Measurements from ENCODE around the gene TMED4. TPM values are rescaled to one million over a fixed set of nuclear protein-coding genes. Genes with fewer than 3 reads are reported as not detected.

Gene TMED4
- total and polyA plus RNA-seq, 10 of the 15 experiments (the other 5 are each of a cell fraction or from before 2014, with no cell fraction given), result 20.8 to 71.3 (median 51.0) TPM

DNA sequence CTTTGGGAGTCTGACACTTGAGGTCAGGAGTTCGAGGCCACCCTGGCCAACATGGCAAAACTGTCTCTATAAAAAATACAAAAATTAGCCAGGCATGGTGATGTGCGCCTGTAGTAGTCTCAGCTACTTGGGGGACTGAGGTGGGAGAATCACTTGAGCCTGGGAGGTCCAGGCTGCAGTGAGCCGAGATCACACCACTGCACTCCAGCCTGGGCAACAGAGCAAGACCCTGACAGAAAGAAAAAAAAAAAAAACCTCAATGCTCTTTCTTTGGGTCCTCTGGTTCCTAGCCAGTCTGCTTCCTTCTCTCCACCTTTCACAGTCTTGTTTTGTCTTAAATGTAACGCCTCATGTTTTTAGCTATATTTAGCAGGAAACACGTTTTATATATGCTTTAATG is 33.8 kb upstream of the TMED4 start:
- no peak overlapping the region for H3K9ac ChIP-seq (ENCODE audit: control insufficient read depth, insufficient read depth, low read length)
- H4K20me1 ChIP-seq (ENCODE audit: control insufficient read depth, insufficient read depth), result no peaks in the 10 kb centered on the region
- H3K4me3 ChIP-seq, result no peak overlapping the region
- no peak for ATAC-seq
- intact Hi-C loops (cut with micrococcal nuclease; ENCODE audit: unreplicated experiment), result no loop called here
- DNase-seq (ENCODE audit: low read depth, low spot score), result no peak
- peaks cover 40% of the 10 kb centered on the region for H3K4me1 ChIP-seq (ENCODE audit: control insufficient read depth, insufficient read depth, low read length)
- H3K27ac ChIP-seq (ENCODE audit: control insufficient read depth, insufficient read depth), result peak overlapping the region; percentile 46; the same call in 1 of the 2 replicates
- peaks cover 0 to 7% of the 10 kb centered on the region in 2 experiments; a peak in 2 of 4 replicates for H3K36me3 ChIP-seq (ENCODE audit: control insufficient read depth in 2 of 2, insufficient read depth in 2 of 2, low read length in 1 of 2)
- RAD21 ChIA-PET (ENCODE audit: unreplicated experiment), result interaction anchor here (1.0 to 10.1 kb wide), 2 partner anchors 19 to 134 kb away, joined by 4 to 130 read pairs; no protein-coding TSS in a partner anchor
- WGBS (ENCODE audit: insufficient coverage, insufficient replicate concordance, low lambda C conversion rate, missing lambda C conversion rate), result 73% methylated on average over 5 of the region's 5 CpGs
- no peak for FAIRE-seq
- in situ Hi-C loops (cut with MboI), result no loop called here
- H3K4me2 ChIP-seq (ENCODE audit: control insufficient read depth, insufficient read depth), result no peak overlapping the region
- POLR2A ChIA-PET, result interaction anchor here (0.6 to 3.2 kb wide), 5 partner anchors 9 to 50 kb away, joined by 3 to 28 read pairs (median 5); partner anchors contain the start of gene OGDH
- SMC1A ChIA-PET (ENCODE audit: uncharacterized antibody, unreplicated experiment), result interaction anchor here (1.5 to 4.3 kb wide), 5 partner anchors 9 to 68 kb away, joined by 3 to 19 read pairs (median 13); partner anchors contain the start of gene OGDH
- no peaks in the 10 kb centered on the region for H3K27me3 ChIP-seq (replicated peaks in 1 of 2; ENCODE audit: control insufficient read depth in 2 of 2, insufficient read depth in 2 of 2, low read length in 1 of 2)
- H3K9me3 ChIP-seq (replicated peaks; ENCODE audit: control insufficient read depth, insufficient read depth, low read length), result no peaks in the 10 kb centered on the region
- H3K79me2 ChIP-seq (ENCODE audit: control insufficient read depth, insufficient read depth, low read length), result peaks cover 82% of the 10 kb centered on the region
- no peak overlapping the region for H2AFZ ChIP-seq (ENCODE audit: control insufficient read depth, low read depth, low read length)
- CTCF ChIA-PET, result interaction anchor here (1.2 kb wide), 2 partner anchors 25 to 134 kb away, joined by 3 to 7 read pairs; no protein-coding TSS in a partner anchor
- no TSS peak for BruUV-seq (replicated peaks)
- TF ChIP-seq, protein P1, sequence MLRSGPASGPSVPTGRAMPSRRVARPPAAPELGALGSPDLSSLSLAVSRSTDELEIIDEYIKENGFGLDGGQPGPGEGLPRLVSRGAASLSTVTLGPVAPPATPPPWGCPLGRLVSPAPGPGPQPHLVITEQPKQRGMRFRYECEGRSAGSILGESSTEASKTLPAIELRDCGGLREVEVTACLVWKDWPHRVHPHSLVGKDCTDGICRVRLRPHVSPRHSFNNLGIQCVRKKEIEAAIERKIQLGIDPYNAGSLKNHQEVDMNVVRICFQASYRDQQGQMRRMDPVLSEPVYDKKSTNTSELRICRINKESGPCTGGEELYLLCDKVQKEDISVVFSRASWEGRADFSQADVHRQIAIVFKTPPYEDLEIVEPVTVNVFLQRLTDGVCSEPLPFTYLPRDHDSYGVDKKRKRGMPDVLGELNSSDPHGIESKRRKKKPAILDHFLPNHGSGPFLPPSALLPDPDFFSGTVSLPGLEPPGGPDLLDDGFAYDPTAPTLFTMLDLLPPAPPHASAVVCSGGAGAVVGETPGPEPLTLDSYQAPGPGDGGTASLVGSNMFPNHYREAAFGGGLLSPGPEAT (IDR thresholded peaks at IDR 0.05; ENCODE audit: low read depth), result no peak
- TF ChIP-seq NR2C2 (IDR thresholded peaks at IDR 0.05; ENCODE audit: borderline replicate concordance, control insufficient read depth, insufficient read length, low read depth), result no peak
- no peak for TF ChIP-seq PML (IDR thresholded peaks at IDR 0.05; ENCODE audit: low read length)
- no peak for TF ChIP-seq HDAC6 (IDR thresholded peaks at IDR 0.05; ENCODE audit: unreplicated experiment)
- no peak for TF ChIP-seq SMC3 (IDR thresholded peaks at IDR 0.05; ENCODE audit: borderline replicate concordance, low read length)
- TF ChIP-seq, protein P2, sequence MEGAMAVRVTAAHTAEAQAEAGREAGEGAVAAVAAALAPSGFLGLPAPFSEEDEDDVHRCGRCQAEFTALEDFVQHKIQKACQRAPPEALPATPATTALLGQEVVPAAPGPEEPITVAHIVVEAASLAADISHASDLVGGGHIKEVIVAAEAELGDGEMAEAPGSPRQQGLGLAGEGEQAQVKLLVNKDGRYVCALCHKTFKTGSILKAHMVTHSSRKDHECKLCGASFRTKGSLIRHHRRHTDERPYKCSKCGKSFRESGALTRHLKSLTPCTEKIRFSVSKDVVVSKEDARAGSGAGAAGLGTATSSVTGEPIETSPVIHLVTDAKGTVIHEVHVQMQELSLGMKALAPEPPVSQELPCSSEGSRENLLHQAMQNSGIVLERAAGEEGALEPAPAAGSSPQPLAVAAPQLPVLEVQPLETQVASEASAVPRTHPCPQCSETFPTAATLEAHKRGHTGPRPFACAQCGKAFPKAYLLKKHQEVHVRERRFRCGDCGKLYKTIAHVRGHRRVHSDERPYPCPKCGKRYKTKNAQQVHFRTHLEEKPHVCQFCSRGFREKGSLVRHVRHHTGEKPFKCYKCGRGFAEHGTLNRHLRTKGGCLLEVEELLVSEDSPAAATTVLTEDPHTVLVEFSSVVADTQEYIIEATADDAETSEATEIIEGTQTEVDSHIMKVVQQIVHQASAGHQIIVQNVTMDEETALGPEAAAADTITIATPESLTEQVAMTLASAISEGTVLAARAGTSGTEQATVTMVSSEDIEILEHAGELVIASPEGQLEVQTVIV (IDR thresholded peaks at IDR 0.05; ENCODE audit: borderline replicate concordance, partially characterized antibody), result no peak
- no peak for TF ChIP-seq RCOR1 (conservative IDR thresholded peaks at IDR 0.05; ENCODE audit: low read depth, low read length)
- no peak for TF ChIP-seq MYB (IDR thresholded peaks at IDR 0.05; ENCODE audit: borderline replicate concordance, low read depth, low read length)
- TF ChIP-seq, protein P3, sequence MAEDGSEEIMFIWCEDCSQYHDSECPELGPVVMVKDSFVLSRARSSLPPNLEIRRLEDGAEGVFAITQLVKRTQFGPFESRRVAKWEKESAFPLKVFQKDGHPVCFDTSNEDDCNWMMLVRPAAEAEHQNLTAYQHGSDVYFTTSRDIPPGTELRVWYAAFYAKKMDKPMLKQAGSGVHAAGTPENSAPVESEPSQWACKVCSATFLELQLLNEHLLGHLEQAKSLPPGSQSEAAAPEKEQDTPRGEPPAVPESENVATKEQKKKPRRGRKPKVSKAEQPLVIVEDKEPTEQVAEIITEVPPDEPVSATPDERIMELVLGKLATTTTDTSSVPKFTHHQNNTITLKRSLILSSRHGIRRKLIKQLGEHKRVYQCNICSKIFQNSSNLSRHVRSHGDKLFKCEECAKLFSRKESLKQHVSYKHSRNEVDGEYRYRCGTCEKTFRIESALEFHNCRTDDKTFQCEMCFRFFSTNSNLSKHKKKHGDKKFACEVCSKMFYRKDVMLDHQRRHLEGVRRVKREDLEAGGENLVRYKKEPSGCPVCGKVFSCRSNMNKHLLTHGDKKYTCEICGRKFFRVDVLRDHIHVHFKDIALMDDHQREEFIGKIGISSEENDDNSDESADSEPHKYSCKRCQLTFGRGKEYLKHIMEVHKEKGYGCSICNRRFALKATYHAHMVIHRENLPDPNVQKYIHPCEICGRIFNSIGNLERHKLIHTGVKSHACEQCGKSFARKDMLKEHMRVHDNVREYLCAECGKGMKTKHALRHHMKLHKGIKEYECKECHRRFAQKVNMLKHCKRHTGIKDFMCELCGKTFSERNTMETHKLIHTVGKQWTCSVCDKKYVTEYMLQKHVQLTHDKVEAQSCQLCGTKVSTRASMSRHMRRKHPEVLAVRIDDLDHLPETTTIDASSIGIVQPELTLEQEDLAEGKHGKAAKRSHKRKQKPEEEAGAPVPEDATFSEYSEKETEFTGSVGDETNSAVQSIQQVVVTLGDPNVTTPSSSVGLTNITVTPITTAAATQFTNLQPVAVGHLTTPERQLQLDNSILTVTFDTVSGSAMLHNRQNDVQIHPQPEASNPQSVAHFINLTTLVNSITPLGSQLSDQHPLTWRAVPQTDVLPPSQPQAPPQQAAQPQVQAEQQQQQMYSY (CRISPR knock-in tag; IDR thresholded peaks at IDR 0.05), result no peak
- TF ChIP-seq IKZF1 (conservative IDR thresholded peaks at IDR 0.05), result no peak
- TF ChIP-seq YBX1 (IDR thresholded peaks at IDR 0.05), result no peak
- TF ChIP-seq WRNIP1 (IDR thresholded peaks at IDR 0.05; ENCODE audit: borderline replicate concordance, low read depth, low read length), result no peak
- TF ChIP-seq, protein P4, sequence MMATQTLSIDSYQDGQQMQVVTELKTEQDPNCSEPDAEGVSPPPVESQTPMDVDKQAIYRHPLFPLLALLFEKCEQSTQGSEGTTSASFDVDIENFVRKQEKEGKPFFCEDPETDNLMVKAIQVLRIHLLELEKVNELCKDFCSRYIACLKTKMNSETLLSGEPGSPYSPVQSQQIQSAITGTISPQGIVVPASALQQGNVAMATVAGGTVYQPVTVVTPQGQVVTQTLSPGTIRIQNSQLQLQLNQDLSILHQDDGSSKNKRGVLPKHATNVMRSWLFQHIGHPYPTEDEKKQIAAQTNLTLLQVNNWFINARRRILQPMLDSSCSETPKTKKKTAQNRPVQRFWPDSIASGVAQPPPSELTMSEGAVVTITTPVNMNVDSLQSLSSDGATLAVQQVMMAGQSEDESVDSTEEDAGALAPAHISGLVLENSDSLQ (IDR thresholded peaks at IDR 0.05), result no peak
- TF ChIP-seq MEF2A (IDR thresholded peaks at IDR 0.05; ENCODE audit: insufficient read depth, low read depth, low read length), result no peak
